ENCODE data around the gene BRINP1.

Gene BRINP1

DNA sequence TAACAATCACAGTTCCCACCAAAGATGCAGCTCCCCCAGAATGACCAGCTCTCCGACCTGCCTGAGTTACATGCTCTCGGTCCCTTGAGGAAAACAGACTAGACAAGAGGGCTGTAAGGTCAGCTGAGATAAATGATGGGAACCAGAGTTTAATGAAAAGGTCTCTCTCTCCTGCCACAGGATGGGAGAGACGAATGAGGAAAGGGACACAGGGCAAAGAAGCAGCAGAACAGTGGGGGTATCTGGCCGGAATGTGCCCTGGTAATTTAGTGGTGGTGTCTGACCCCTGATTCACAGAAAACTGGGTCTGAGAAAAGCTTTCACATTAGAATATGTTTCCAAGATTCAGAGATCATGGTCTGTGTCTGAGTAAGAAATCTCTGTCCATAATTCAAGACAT, 118.5 kb downstream of the BRINP1 start:
- POLR2A ChIA-PET = no interaction called here
- TF ChIP-seq RBAK (tag by site-specific recombination; IDR thresholded peaks at IDR 0.05) (no peak), ZBTB17 (tag by site-specific recombination; IDR thresholded peaks at IDR 0.05) (no peak), ZNF561 (tag by site-specific recombination; IDR thresholded peaks at IDR 0.05; ENCODE audit: borderline replicate concordance) (no peak), OSR2 (tag by site-specific recombination; IDR thresholded peaks at IDR 0.05) (no peak), ZNF549 (tag by site-specific recombination; IDR thresholded peaks at IDR 0.05) (no peak), ZNF302 (tag by site-specific recombination; IDR thresholded peaks at IDR 0.05; ENCODE audit: low read depth) (no peak), ZNF184 (tag by site-specific recombination; IDR thresholded peaks at IDR 0.05) (no peak), YY1 (tag by site-specific recombination; IDR thresholded peaks at IDR 0.05) (no peak), SCRT2 (tag by site-specific recombination; IDR thresholded peaks at IDR 0.05) (no peak), ZNF366 (tag by site-specific recombination; conservative IDR thresholded peaks at IDR 0.05) (no peak), ZNF707 (tag by site-specific recombination; IDR thresholded peaks at IDR 0.05) (no peak), ZNF830 (tag by site-specific recombination; IDR thresholded peaks at IDR 0.05; ENCODE audit: low read depth) (no peak)
- TF ChIP-seq, protein P1, sequence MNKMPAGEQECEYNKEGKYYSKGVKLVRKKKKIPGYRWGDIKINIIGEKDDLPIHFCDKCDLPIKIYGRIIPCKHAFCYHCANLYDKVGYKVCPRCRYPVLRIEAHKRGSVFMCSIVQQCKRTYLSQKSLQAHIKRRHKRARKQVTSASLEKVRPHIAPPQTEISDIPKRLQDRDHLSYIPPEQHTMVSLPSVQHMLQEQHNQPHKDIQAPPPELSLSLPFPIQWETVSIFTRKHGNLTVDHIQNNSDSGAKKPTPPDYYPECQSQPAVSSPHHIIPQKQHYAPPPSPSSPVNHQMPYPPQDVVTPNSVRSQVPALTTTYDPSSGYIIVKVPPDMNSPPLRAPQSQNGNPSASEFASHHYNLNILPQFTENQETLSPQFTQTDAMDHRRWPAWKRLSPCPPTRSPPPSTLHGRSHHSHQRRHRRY (tag by site-specific recombination; IDR thresholded peaks at IDR 0.05) = no peak
- TF ChIP-seq, protein P2, sequence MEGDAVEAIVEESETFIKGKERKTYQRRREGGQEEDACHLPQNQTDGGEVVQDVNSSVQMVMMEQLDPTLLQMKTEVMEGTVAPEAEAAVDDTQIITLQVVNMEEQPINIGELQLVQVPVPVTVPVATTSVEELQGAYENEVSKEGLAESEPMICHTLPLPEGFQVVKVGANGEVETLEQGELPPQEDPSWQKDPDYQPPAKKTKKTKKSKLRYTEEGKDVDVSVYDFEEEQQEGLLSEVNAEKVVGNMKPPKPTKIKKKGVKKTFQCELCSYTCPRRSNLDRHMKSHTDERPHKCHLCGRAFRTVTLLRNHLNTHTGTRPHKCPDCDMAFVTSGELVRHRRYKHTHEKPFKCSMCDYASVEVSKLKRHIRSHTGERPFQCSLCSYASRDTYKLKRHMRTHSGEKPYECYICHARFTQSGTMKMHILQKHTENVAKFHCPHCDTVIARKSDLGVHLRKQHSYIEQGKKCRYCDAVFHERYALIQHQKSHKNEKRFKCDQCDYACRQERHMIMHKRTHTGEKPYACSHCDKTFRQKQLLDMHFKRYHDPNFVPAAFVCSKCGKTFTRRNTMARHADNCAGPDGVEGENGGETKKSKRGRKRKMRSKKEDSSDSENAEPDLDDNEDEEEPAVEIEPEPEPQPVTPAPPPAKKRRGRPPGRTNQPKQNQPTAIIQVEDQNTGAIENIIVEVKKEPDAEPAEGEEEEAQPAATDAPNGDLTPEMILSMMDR (tag by site-specific recombination; IDR thresholded peaks at IDR 0.05) = no peak
- TF ChIP-seq, protein P3, sequence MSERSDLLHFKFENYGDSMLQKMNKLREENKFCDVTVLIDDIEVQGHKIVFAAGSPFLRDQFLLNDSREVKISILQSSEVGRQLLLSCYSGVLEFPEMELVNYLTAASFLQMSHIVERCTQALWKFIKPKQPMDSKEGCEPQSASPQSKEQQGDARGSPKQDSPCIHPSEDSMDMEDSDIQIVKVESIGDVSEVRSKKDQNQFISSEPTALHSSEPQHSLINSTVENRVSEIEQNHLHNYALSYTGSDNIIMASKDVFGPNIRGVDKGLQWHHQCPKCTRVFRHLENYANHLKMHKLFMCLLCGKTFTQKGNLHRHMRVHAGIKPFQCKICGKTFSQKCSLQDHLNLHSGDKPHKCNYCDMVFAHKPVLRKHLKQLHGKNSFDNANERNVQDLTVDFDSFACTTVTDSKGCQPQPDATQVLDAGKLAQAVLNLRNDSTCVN (tag by site-specific recombination; optimal IDR thresholded peaks at IDR 0.05) = no peak
- Histone ChIP-seq H3K4me1 (ENCODE audit: control insufficient read depth, insufficient read depth, low read length) (no peaks in the 10 kb centered on the region), H3K27ac (ENCODE audit: extremely low read depth, low read depth, low read length) (no peak overlapping the region), H3K4me3 (ENCODE audit: low read depth, low read length) (no peak overlapping the region), H3K9me3 (ENCODE audit: control insufficient read depth, insufficient read depth, low read depth, low read length) (no peaks in the 10 kb centered on the region), H3K36me3 (ENCODE audit: control insufficient read depth in 2 of 2, insufficient read depth in 1 of 2, low read length in 2 of 2) (no peaks in the 10 kb centered on the region)
- CTCF ChIA-PET = no interaction called here

DNA sequence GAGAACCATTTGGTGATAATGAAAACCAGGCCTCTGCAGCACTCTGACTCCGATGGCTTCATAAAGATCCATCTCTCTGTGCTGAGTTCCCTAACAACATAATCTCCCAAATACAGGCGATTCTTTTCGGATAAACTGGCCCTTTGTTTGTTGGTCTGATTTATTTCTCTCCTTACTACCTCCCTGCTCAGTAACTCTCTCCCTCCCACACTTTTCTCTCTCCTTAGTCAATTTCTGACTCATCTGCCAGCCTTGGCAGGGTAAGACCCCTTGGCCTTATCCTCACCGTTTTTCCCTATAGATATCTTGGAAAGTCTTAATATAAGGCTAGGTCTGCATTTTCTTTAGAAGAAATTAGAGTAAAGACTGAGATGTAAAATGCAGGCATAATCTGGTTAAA, 128.7 kb downstream of the BRINP1 start:
- Histone ChIP-seq H3K4me1 (ENCODE audit: control insufficient read depth, insufficient read depth, low read length) (no peaks in the 10 kb centered on the region), H3K4me3 (ENCODE audit: low read depth, low read length) (no peak overlapping the region), H3K36me3 (ENCODE audit: control insufficient read depth in 2 of 2, insufficient read depth in 1 of 2, low read length in 2 of 2) (no peaks in the 10 kb centered on the region), H3K9me3 (ENCODE audit: control insufficient read depth, insufficient read depth, low read depth, low read length) (no peaks in the 10 kb centered on the region), H3K27ac (ENCODE audit: extremely low read depth, low read depth, low read length) (no peak overlapping the region)
- ChIA-PET CTCF (no interaction called here), POLR2A (no interaction called here)
- TF ChIP-seq ZBTB8A (tag by site-specific recombination; IDR thresholded peaks at IDR 0.05) = no peak
- no peak for TF ChIP-seq ZNF585B (tag by site-specific recombination; IDR thresholded peaks at IDR 0.05)
- TF ChIP-seq ZNF624 (tag by site-specific recombination; IDR thresholded peaks at IDR 0.05) = no peak
- no peak for TF ChIP-seq ZNF302 (tag by site-specific recombination; IDR thresholded peaks at IDR 0.05; ENCODE audit: low read depth)
- TF ChIP-seq SETDB1 (IDR thresholded peaks at IDR 0.05; ENCODE audit: insufficient read length, low read length) = no peak
- TF ChIP-seq, protein P4, sequence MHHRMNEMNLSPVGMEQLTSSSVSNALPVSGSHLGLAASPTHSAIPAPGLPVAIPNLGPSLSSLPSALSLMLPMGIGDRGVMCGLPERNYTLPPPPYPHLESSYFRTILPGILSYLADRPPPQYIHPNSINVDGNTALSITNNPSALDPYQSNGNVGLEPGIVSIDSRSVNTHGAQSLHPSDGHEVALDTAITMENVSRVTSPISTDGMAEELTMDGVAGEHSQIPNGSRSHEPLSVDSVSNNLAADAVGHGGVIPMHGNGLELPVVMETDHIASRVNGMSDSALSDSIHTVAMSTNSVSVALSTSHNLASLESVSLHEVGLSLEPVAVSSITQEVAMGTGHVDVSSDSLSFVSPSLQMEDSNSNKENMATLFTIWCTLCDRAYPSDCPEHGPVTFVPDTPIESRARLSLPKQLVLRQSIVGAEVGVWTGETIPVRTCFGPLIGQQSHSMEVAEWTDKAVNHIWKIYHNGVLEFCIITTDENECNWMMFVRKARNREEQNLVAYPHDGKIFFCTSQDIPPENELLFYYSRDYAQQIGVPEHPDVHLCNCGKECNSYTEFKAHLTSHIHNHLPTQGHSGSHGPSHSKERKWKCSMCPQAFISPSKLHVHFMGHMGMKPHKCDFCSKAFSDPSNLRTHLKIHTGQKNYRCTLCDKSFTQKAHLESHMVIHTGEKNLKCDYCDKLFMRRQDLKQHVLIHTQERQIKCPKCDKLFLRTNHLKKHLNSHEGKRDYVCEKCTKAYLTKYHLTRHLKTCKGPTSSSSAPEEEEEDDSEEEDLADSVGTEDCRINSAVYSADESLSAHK (tag by site-specific recombination; IDR thresholded peaks at IDR 0.05) = no peak
- no peak for TF ChIP-seq ZNF169 (tag by site-specific recombination; IDR thresholded peaks at IDR 0.05)
- no peak for TF ChIP-seq BCL11A (tag by site-specific recombination; IDR thresholded peaks at IDR 0.05; ENCODE audit: low read depth)
- TF ChIP-seq, protein P5, sequence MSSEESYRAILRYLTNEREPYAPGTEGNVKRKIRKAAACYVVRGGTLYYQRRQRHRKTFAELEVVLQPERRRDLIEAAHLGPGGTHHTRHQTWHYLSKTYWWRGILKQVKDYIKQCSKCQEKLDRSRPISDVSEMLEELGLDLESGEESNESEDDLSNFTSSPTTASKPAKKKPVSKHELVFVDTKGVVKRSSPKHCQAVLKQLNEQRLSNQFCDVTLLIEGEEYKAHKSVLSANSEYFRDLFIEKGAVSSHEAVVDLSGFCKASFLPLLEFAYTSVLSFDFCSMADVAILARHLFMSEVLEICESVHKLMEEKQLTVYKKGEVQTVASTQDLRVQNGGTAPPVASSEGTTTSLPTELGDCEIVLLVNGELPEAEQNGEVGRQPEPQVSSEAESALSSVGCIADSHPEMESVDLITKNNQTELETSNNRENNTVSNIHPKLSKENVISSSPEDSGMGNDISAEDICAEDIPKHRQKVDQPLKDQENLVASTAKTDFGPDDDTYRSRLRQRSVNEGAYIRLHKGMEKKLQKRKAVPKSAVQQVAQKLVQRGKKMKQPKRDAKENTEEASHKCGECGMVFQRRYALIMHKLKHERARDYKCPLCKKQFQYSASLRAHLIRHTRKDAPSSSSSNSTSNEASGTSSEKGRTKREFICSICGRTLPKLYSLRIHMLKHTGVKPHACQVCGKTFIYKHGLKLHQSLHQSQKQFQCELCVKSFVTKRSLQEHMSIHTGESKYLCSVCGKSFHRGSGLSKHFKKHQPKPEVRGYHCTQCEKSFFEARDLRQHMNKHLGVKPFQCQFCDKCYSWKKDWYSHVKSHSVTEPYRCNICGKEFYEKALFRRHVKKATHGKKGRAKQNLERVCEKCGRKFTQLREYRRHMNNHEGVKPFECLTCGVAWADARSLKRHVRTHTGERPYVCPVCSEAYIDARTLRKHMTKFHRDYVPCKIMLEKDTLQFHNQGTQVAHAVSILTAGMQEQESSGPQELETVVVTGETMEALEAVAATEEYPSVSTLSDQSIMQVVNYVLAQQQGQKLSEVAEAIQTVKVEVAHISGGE (tag by site-specific recombination; conservative IDR thresholded peaks at IDR 0.05; ENCODE audit: low read depth) = no peak
- no peak for TF ChIP-seq ZNF658 (tag by site-specific recombination; IDR thresholded peaks at IDR 0.05)
- TF ChIP-seq, protein P3 (tag by site-specific recombination; optimal IDR thresholded peaks at IDR 0.05) = no peak
- no peak for TF ChIP-seq ZNF2 (tag by site-specific recombination; IDR thresholded peaks at IDR 0.05)
